ELR (cell line): ENCODE data around the gene ANKS1B.
A peak's percentile ranks its signal among the peaks of the same experiment; 100 is the strongest.
"Not testable (repeated sequence)": the region's sequence is repeated elsewhere in the genome, so short reads cannot be mapped to it uniquely, and the experiment has no call there.

Source experiments
- DNase-seq: peaks from one replicate; pipeline ENCODE4 v3.0.0-alpha.2; 2015; ENCODE audit warnings: low read depth

The ANKS1B gene

GRCh38 chr12:99004799-99005466 is 979.8 kb downstream of the ANKS1B start:
- DNase-seq: peak; percentile 2

GRCh38 chr12:99002731-99003130 is 982.0 kb downstream of the ANKS1B start:
- no peak for DNase-seq

GRCh38 chr12:99002156-99002555 is 982.6 kb downstream of the ANKS1B start:
- DNase-seq: no peak

GRCh38 chr12:98999559-98999958 is 985.2 kb downstream of the ANKS1B start:
- DNase-seq: no peak

- peak; percentile 62 for DNase-seq
Observed at GRCh38 chr12:98998697-98999299, 985.9 kb downstream of the ANKS1B start.

GRCh38 chr12:98997899-98998298 is 986.8 kb downstream of the ANKS1B start:
- no peak for DNase-seq

GRCh38 chr12:98990648-98991047 is 994.1 kb downstream of the ANKS1B start:
- DNase-seq: no peak

GRCh38 chr12:98985156-98985555 is 999.6 kb downstream of the ANKS1B start:
- no peak for DNase-seq

- no peak for DNase-seq
Observed at GRCh38 chr12:98983647-98984046, 1001.1 kb downstream of the ANKS1B start.

- DNase-seq: no peak
Observed at GRCh38 chr12:98980508-98980907, 1004.2 kb downstream of the ANKS1B start.

GRCh38 chr12:98977186-98977585 is 1007.5 kb downstream of the ANKS1B start:
- no peak for DNase-seq

GRCh38 chr12:98974767-98975381 is 1009.9 kb downstream of the ANKS1B start:
- no peak for DNase-seq

- DNase-seq: peak; percentile 53
Observed at GRCh38 chr12:98973395-98973794, 1011.3 kb downstream of the ANKS1B start.

GRCh38 chr12:98970950-98971349 is 1013.8 kb downstream of the ANKS1B start:
- DNase-seq: no peak

- no peak for DNase-seq
Observed at GRCh38 chr12:98970210-98970609, 1014.5 kb downstream of the ANKS1B start.

GRCh38 chr12:98968896-98969295 is 1015.8 kb downstream of the ANKS1B start:
- no peak for DNase-seq

GRCh38 chr12:98957135-98957534 is 1027.6 kb downstream of the ANKS1B start:
- DNase-seq: not testable (repeated sequence)

GRCh38 chr12:98955284-98955683 is 1029.5 kb downstream of the ANKS1B start:
- DNase-seq: peak; percentile 46

- no peak for DNase-seq
Observed at GRCh38 chr12:98954506-98954905, 1030.2 kb downstream of the ANKS1B start.

- no peak for DNase-seq
Observed at GRCh38 chr12:98951406-98951805, 1033.3 kb downstream of the ANKS1B start.

GRCh38 chr12:98948343-98948949 is 1036.3 kb downstream of the ANKS1B start:
- no peak for DNase-seq

- DNase-seq: no peak
Observed at GRCh38 chr12:98945864-98946263, 1038.9 kb downstream of the ANKS1B start.

GRCh38 chr12:98939926-98940325 is 1044.8 kb downstream of the ANKS1B start:
- DNase-seq: no peak
